ENCODE measurements around the gene RARRES2.
"Not testable (repeated sequence)": the region's sequence is repeated elsewhere in the genome, so short reads cannot be mapped to it uniquely, and the experiment has no call there.

The RARRES2 gene
- total RNA-seq = 0 to 0.06 reads per million in 2 experiments

DNA sequence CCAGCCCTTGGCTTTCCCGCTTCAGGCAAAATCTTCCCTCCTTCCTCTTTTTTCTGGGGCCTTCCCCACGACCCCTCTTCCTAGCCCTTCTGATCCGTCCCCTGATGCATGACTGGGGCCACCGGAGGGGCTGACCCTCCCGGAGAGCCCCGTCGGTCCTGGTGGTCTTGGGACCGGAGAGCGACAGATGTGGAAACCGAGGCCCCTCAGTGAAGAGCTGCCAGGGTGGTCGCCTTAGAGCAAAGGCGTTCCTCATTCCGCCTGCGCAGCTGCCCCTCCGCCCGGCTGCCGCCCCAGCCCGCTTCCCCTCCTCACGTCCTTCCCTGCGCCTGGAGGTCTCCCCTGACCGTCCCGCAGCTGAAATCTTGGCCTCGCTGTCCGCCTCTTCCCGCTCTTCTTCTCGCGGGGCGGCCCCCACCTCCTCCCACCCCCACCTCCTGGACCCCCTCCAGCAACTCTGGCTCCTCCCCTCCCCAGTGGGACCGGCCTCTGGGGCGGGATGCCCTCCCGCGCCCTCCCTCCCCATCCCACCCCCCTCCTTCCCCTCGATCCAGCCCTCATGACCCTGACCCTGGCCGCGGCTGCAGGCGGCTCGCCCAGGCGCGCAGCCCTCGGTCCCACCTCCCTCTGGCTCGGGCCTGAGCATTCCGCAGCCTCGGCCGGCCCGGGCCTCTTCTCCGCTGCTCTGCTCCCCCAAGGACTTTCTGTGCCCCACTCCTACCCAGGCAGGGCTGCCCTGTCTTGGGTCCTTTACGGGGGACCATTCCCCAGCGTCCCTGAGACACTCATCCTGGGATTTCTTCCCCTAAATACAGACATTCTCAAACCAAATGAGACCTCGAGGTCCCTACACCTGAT is at the start of gene RARRES2:
RARRES2 (minus strand) TSS at position 367 of the 858 bp plus-strand sequence. CDS start 1,020 bp downstream, outside the sequence.
- no peak for DNase-seq (ENCODE audit: low read depth)

DNA sequence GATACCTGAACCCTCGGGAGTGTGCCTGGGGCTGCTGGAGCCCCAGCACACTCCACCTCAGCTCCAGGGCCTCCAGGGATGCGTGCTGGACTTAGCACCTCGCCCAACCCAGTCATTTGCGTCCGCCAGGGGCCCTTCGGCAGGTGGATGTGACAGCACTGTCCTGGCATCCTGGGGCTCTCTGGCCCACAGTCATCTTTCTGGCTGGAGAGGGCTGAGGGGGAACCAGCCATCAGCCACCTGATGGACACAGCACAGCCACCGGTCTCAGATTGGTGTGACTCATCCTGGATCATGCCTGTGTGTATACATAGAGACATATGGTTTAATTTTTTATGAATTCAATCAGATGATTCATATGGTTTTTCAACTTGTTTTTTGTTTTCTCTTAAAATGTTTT is 48.8 kb upstream of the RARRES2 start:
- DNase-seq (ENCODE audit: low read depth) = no peak

DNA sequence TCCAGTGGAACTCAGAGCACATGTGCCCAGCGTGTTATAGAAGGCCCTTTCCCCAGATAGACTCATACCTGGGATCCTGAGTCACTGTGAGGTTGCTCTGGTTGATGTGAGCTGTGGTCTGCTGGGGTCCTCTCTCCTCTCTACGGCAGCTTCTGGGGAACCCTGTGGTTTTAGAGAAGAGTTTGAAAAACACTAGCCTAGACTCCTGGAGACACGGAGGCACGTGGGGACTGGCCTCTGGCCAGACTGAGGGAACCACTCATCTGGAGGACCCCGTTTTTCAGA is 48.0 kb upstream of the RARRES2 start:
- no peak for DNase-seq (ENCODE audit: low read depth)

DNA sequence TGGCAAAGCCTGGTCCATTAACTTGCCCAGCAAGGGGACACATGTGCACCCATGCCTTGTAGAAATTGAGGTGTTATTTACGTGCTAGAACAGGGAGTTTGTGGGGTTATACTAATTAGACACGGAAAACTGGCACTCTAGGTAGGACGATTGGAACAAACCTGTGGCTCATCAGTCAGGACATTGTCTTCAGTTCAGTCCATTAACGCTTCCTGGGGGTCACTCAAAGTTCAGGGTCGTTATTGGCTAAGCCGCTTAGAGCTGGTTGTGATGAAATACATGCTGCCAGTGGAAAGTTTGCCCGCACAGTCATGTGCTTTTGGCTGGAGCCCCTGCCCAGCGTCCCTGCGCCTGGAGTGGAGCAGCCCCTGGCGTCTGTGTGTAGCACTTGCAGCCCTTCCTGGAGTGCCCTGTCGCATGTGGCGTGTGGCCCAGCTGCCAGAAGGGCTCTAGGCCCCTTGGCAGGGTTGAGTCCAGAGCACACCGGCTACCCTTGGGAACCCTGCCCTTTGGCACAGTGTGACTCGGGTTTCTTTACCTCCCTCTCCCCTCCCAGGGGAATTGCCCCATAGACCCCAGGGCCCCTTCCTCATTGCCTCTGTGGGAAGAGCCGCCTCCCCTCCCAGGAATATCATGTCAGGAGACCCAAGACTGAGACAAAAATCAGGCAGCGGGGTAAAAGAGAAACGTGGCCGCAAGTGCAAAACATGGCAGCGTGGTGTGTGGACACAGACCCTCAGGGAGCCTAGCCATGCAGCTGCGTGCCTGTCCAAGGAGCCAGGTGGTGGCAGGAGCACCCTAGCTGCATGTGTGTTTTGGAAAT is 47.5 kb upstream of the RARRES2 start:
- DNase-seq (ENCODE audit: low read depth) = no peak

DNA sequence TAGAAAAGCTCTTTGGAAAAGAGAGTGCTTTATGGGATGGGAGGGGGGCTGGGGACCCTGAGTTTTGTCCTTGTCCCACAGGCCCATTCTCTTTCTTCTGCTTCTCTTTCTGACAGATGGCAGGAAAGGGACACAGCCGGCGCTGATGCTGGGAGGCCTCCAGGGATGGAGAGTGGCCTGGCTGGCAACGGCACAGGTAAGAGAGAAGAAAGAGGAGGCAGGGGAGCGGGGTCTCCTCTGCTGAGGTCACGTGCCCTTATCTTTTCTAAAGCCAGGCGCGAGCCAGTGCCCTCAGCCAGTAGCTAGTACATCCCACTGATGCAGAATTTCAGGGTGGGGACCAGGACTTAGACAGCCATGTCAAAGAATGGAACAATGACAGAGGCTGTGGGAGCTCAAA is 46.9 kb upstream of the RARRES2 start:
- DNase-seq (ENCODE audit: low read depth) = no peak

GRCh38 chr7:150385884-150386283 is 44.5 kb upstream of the RARRES2 start:
- not testable (repeated sequence) for DNase-seq (ENCODE audit: low read depth)

DNA sequence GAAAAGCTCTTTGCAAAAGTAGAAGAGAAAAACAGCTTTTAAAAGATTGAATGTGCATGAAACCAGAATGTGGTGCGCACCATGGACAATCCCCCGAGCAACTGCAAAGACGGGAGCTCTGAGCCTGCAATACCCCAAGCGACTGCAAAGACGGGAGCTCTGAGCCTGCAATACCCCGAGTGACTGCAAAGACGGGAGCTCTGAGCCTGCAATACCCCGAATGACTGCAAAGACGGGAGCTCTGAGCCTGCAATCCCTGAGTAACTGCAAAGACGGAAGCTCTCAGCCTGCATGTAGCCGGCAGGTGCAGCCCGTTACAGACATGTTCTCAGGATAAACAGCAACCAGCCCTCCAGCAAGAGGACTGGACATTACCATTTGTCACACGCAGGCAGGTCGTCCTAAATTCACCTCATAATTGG is 43.9 kb upstream of the RARRES2 start:
- DNase-seq (ENCODE audit: low read depth) = no peak

- no peak for DNase-seq (ENCODE audit: low read depth)
Observed at GRCh38 chr7:150384406-150385301, 43.2 kb upstream of the RARRES2 start.

- no peak for DNase-seq (ENCODE audit: low read depth)
Observed at GRCh38 chr7:150383710-150384397, 42.4 kb upstream of the RARRES2 start.

DNA sequence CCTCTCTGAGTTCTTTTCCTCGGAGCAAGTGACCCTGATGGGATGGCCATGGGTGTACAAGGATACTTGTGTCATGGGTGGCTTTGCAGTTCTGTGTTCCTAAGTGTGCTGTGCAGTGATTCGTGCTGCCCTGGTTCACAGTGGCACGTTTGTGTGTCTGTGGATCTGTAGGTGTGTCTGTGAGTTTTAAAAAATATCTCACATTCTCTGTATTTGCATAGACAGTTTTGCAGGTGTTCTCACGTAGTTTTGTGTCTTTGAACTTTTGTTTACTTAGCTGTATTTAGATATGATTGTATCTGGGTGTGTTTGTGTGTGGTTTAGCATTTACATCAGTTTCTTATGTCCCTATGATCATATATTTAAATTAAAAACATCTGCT is 41.4 kb upstream of the RARRES2 start:
- DNase-seq (ENCODE audit: low read depth) = no peak

- no peak for DNase-seq (ENCODE audit: low read depth)
Observed at GRCh38 chr7:150382123-150382843, 40.9 kb upstream of the RARRES2 start.

- DNase-seq (ENCODE audit: low read depth) = no peak
Observed at GRCh38 chr7:150381785-150382122, 40.3 kb upstream of the RARRES2 start.

DNA sequence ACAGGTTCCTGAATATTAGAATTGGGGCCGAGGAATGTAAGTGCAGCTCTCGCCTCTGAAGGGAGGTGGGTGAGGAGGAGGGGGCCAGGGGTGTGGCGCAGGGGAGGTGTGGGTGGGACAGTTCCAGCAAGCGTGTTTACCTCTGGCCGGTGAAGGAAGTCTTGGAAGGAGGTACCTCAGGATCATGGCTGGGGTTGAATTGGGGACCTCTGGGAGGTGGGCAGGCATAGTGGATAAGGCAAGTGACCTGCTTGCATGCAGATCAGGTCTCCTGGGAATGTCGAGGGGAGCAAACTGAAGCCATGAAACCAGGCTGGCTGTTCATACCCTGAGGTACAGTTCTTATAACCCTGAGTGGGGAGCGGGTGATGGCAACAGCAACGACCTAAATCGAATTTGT is 39.7 kb upstream of the RARRES2 start:
- DNase-seq (ENCODE audit: low read depth) = no peak

DNA sequence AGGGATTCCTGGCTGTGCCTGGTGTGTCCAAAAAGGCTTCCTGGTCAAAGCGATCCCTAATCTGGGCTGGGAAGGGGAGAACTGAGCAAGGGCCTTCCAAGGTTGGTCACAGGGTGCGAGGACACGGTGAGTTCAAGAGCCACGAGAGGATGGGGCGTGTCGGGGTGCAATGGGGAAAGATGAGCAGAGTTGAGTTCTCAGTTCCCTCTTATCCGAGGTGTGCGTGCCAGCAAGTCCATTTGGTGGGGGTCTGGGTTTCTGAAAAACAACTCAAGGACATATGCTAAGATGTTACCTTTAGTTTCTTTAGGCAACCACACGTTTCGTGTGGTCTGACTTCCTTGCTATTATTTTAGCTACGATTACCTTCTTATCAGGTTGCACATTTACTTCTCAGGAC is 39.0 kb upstream of the RARRES2 start:
- no peak for DNase-seq (ENCODE audit: low read depth)

DNA sequence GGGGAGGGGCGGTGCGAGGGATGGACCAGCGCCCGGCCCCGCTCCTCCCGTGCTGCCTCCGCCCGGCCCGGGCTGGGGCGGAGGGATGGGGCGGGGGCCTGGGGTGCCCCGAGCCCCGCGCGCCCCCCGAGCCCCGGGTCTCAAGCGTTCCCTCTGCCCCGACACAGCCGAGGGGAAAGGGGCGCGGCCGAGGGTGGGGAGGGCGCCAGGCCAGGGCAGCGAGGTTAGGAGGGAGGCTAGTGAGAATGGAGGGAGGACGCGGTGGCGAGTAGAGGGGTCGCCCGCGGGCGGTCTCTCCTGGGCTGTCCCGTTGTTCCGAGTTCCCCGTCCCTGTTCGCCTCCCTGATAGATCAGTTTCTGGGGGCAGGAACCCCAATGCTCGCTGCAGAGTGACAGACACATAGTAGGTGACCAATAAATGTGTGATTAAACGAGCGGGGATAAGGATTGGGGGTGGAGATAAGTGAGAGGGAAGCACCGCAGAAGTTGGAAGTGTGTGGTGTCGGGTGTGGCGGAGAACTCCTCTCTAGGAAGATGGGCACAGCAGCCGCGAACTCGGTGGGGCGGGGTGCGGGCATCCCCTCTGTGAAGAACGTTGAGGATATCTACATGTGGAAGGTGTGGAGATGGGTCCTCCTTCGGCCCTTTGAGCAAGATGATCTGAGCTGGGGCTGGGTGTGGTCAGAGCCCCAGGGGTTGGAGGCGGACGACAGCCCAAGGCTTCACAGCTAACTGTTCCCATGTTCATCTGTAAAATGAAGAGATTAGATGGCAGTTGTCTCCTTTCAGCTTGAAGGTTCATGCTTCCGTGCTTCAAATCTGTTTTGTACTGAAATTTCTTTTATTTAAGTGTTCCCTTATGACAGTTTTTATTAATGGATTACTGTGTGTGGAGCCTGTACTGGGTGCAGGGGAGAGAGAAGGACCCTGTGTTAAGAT is 38.3 kb upstream of the RARRES2 start:
- DNase-seq (ENCODE audit: low read depth) = no peak

DNA sequence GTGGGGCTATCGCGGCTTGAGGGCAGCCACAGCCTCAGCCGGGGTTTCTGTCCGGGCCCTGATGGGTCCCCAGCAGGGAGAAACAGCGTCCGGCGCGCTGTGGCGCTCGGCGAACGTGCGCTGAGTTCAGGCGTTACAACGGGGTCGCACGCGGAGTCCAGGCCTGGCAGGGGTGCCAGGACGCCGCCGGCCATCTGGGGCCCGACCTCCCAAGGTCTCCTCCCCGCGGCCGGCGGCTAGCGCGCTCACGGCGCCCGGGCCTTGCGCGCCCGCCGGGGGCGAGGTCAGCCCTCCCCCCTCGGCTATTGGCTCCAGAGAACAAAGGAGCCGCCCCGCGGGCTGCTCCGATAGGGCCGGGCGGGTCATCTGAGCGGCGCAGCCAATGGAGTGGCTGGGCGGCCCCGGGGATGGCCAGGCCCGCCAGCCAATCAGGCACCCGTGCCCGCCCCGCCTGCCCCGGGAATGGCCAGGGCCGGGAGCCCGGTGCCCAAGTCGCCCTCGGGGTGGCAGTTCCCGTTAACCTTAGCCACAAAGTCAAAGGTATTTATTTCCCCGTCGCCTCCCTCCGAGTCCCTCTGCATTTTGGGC is 37.5 kb upstream of the RARRES2 start, which contains the start of gene ZNF775:
ZNF775 (plus strand) TSS at position 478 of the 588 bp plus-strand sequence. CDS start 9,141 bp downstream, outside the sequence.
- peak; percentile 89 for DNase-seq (ENCODE audit: low read depth)

DNA sequence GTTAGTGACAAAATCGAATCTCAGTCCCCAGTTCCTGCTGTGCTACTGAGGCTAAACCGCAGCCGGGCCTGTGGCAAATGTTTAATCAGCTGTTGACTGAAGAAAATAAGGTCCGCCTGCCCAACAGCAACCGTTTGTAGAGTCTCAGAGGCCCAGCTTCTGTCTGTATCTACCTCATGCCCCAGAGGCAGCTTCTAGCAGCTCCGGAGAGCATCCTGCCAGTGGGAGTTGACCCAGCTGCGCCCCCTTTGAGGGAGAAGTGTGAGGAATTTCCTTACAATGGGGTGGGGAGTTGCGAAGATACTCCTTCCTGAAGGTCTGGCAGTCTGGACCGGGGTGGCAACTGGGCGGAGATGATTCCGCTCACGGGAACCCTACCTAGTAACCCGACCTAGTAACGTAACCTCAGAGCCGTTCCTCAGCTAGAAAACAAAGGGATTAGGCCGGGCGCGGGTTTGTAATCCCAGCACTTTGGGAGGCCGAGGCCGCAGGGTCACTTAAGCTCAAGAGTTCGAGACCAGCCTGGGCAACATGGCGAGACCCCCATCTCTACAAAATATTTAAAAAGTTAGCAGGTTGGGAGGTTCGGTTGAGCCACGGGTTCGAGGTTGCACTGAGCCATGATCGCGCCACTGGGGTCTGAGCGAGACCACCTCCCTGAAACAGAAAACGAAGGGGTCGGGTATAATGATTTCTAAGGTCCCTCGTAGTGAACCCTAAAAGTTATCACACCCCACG is 36.9 kb upstream of the RARRES2 start:
- DNase-seq (ENCODE audit: low read depth) = peak; percentile 37

DNA sequence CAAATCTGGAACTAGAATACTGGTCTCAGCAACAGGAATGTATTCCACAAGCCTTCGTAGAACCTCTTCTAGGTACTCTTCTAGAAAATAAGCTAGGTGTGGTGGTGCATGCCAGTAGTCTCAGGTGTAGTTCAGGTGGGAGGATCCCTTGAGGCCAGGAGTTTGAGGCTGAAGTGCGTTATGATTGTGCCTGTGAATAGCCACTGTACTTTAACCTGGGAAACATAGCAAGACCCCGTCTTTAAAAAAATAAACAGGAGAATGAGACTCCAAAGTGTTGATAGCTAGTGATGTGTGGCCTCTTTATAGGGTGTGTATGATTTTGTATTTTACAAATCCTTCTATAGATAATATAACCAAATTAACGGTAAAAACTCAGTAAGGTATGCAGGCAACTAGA is 36.2 kb upstream of the RARRES2 start:
- DNase-seq (ENCODE audit: low read depth) = no peak

GRCh38 chr7:150377196-150377595 is 35.8 kb upstream of the RARRES2 start:
- DNase-seq (ENCODE audit: low read depth) = no peak
